HG02981 (cell line): ENCODE data around the gene CNTNAP5.

Experiments
- ATAC-seq: cut with Tn5 transposase; IDR thresholded peaks from one replicate; pipeline ENCODE4 v1.9.1; 2021; ENCODE audit warnings: mild to moderate bottlenecking, moderate library complexity; ENCODE audit not compliant: unreplicated experiment

Gene CNTNAP5

GRCh38 chr2:124875627-124876244 is 850.6 kb downstream of the CNTNAP5 start:
- ATAC-seq = no peak

DNA sequence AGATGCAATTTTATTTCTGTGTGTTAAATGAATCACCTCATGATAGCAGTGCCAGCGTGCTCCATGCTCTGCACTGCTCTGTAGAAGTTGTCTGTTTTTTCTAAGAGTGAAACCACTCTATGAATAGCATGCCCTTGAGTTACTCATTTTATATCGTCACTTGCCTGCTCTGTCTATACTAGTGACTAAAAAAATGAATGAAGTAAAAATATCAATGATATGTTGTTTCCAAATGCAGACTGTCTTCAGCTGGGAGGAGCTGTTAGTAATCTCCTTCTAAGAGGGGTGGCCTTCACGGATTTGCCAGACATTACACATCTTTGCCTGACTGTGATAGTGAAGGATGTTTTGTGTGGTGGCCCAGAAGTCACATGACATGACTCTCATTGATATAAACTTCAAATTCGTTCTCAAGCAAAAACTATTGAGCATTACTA is 852.1 kb downstream of the CNTNAP5 start:
- no peak for ATAC-seq

DNA sequence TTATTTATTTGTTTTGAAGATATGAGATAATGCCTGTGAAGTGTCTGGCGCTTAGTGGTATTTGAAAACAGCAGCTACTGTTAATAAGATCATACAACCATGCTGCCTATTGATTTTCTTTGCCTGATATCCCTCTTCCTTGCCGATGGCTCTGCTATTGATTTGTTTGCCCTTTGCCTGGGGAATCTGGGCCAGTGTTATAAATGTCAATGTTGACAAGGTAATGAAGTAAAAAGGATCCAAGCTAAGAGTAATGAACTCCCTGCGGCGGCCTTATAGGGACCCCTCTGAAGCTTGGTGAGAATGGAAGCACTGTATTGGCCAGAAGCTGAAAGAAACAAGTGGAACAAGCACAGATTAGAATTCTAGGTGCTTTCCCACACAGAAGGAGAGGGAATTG is 854.6 kb downstream of the CNTNAP5 start:
- ATAC-seq = no peak

DNA sequence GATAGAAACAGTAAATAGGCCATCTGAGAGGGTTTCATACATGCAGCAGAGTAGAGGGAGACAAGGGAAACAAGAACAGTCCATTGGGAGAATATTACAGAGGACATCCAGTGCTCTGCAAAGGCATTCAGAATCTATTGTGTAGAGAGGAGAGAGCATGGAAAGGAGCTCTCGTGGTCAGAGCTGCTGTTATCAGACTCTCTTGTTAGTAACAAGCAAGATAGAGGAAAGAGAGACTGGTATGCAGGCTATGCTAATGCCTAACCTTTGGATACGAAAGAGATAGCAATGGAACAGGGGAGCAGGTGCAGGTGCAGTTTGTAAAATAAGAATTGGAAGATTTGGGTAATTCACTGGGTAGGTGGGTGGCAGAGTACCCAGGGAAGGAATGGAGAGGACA is 855.9 kb downstream of the CNTNAP5 start:
- ATAC-seq = no peak

DNA sequence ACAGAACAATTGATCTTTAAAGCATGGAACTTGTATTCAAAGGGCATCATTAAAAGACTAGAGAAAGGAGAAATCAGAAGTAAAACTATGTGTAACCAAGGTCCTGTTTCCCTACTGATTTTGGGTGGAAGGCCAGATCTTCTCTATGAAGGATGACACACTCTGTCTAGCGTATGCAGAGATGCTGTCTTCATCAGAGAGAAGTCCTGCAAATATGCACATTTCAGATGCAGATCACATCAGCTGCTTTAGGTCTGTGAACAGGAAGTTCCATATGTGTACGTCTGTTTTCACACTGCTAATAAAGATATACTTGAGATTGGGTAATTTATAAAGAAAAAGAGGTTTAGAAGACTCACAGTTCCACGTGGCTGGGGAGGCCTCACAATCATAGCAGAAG is 857.3 kb downstream of the CNTNAP5 start:
- no peak for ATAC-seq

DNA sequence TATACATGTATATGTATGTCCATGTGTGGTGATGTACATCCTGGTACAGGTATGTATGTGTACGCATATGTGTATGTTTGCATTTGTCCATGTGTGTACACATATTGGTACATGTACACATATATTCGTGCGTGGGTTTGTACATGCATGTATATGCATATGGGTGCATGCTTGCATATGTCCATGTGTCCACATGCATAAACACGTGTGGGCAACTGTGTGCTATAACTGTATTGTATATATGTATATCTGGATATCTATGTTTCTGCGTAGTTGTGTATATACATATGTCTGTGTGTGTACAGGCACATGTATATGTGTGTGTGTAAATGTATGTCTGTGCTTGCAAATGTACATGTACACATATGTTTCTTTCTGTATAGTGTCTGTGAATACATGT is 858.5 kb downstream of the CNTNAP5 start:
- ATAC-seq = no peak

- ATAC-seq = no peak
These were observed 859.2 kb downstream of the CNTNAP5 start for GRCh38 chr2:124884315-124884714.

DNA sequence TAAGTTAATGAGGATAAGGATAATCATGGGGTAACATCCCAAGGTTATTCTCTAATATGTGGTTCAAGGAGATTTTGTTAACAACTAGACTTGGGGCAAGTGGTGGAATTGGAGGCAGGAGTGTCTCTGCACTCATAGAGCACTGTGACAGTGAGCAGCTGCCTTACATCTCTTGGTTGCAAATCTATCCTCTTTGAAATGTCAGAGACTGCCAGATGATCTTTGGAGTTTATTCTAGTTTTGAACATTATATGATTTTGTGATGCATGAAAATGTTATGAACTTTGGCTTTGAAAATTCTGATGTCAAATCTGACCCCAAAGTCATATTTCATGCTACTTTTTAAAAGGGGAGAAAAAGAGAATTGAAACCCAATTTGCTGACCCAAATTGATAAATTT is 861.1 kb downstream of the CNTNAP5 start:
- no peak for ATAC-seq

DNA sequence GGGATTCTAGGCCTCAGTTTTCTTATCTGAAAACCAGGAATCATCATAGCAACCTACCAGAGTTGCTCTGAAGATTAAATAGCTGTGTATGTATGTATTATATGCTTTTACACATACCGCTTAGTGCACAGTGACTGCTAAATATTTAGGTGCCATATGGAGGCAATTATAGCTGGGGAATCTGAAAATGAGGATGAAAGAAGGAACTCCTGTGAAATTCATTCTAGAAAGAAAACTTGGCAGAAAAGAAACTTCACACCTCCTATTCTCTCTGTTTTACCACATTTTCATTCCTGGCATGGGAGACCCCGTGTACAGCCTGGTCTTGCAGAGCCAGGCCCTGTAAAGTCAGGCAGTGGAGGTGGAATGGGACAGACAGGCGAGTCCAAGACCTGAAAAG is 862.4 kb downstream of the CNTNAP5 start:
- ATAC-seq = no peak

GRCh38 chr2:124888431-124888830 is 863.3 kb downstream of the CNTNAP5 start:
- ATAC-seq = no peak

- ATAC-seq = no peak
These were observed 869.1 kb downstream of the CNTNAP5 start for GRCh38 chr2:124894199-124894598.

DNA sequence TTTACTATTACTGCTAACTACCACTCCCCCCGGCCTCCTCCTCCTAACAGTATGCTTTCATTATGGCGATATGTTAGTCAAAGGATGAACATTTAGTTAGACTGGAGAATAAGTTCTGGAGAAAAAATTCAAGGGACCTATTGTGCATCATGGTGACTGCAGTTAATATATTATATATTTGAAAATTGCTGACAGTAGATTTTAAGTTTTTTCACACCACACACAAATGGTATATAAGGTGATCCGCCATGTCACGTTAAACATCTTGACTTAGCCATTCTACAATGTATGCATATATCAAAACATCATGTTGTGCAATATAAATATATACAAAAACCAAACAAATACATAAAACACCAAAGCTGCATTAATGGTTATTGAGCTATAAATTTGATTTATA is 873.7 kb downstream of the CNTNAP5 start:
- ATAC-seq = no peak

GRCh38 chr2:124908411-124908810 is 883.3 kb downstream of the CNTNAP5 start:
- no peak for ATAC-seq

DNA sequence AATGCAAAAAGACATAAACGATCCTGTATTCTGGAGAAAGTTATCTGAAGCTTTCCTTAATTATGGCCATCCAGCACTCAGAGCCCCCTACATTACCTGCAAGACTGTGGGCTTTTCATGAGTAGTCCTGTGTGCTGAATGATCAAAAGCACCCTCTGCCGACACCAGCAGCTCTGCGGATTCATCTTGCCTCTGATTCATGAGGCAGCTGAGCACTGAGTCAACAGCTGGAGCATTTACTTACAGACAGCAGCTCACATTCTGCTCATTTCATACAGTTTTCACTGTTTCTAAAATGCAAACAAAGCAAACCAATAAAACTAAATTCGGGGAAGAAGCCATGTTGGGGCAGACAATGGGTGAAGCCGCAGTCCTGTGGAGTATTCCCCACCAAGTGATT is 886.5 kb downstream of the CNTNAP5 start:
- no peak for ATAC-seq

DNA sequence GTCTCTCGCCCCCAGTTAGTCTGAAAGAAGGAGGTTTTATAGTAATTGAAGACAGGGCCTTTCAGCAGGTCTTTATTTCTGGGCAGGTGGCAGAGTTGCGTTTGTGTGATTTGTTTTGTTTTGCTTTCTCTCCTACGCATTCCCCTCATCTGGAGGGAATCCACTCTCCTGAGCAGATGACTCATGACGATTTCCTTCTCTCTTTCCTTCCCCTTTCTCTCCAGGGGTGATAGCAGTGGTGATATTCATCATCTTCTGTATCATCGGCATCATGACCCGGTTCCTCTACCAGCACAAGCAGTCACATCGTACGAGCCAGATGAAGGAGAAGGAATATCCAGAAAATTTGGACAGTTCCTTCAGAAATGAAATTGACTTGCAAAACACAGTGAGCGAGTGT is 888.8 kb downstream of the CNTNAP5 start:
- no peak for ATAC-seq

- ATAC-seq = no peak
These were observed 890.5 kb downstream of the CNTNAP5 start for GRCh38 chr2:124915567-124915966.

GRCh38 chr2:124919296-124919695 is 894.2 kb downstream of the CNTNAP5 start:
- no peak for ATAC-seq

DNA sequence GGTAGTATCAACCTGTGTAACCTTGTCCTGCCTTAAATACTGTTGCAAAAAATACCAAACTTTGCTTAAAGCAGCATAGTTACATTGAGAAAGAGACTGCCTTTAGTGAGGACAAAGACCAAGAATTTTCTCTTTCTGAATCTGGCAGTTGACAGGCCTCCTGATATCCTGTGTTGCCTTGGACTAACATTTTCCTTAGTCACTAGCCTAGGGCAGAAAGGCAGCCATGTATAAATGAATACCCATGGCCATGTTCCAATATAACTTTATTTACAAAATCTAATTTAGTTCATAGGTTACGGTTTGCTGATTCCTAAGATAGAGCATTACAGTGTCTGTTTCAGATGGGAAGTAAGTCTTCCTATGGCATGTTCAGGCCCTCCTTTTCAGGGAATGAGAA is 895.4 kb downstream of the CNTNAP5 start:
- no peak for ATAC-seq

DNA sequence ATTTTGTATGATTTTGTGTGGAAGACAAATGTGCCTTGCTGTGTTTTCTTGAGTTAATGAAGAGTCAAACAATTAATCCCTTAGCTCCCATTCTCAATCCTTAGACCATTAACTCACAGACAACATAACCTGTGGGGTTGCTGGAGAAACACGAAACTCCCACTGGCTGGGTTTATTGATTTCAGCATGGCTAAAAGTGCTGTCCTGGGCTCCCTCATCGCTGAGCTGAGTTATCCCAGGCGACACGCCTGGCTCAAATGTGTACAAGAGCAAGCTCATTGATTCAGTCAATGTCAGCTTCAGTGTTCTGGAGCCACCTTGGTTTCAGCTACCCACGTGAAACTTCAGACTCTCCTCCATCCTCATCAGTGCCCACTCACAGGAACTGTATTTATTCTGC is 896.1 kb downstream of the CNTNAP5 start:
- ATAC-seq = no peak

DNA sequence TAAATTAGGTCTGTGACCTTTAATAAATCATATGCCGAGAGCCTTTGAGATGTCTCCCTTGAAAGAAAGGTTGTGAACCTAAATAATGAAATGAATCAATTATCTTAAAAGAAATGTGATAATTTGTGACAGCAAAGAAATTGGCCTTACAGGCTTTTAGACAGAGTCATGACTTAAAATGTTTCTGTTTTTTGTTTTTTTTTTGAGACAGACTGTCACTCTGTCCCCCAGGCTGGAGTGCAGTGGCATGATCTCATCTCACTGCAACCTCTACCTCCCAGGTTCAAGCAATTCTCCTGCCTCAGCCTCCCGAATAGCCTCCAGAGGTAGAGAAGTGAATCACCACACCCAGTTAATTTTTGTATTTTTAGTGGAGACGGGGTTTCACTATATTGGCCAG is 898.0 kb downstream of the CNTNAP5 start:
- no peak for ATAC-seq

GRCh38 chr2:124933883-124934282 is 908.8 kb downstream of the CNTNAP5 start:
- ATAC-seq = no peak

DNA sequence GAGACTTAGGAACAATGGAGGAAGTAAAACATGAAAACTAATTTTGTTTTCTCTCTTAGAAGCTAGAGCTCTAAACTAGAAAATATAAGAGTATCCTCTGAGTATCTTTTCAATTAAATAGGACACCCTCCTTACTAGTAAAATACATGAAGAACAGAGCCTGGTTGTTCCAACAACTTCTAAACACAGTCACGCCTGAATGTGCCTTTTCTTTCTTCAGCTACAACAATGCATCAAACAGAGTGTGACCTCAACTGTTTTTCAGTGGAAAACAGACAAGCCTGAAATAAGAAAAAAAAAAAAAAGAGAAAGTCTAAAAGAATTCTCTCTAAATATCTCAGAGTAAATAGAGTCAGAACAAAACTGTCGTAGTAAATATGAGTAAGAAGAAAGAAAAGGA is 928.8 kb downstream of the CNTNAP5 start:
- ATAC-seq = no peak

DNA sequence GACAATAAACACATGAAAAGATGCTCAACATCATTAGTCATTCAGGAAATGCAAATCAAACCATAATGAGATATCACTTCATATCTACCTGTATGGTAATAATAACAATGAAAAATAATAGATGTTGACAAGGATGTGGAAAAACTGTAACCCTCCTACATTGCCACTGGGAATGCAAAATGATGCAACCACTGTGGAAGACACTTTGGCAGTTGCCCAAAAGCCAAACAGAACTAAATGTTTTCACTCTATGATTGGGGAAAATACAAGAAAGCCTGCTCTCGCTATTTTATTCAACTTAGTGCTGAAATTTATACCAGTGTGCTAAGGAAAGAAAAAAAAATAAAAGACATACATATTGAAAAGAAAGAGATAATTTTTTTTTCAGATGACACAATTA is 934.5 kb downstream of the CNTNAP5 start:
- no peak for ATAC-seq
